Measurements from ENCODE around the gene TCF12.

TCF12 gene

GRCh38 chr15:56972426-56972825, 54.0 kb downstream of the TCF12 start:
- in situ Hi-C loops (cut with MboI; ENCODE audit: low sequenced_read_pairs, unreplicated experiment): no loop called here
- DNase-seq (ENCODE audit: low spot score): no peak
- TF ChIP-seq CTCF (IDR thresholded peaks at IDR 0.05; ENCODE audit: borderline replicate concordance, control extremely low read depth, extremely low read depth, insufficient read depth, missing control alignments): no peak

DNA sequence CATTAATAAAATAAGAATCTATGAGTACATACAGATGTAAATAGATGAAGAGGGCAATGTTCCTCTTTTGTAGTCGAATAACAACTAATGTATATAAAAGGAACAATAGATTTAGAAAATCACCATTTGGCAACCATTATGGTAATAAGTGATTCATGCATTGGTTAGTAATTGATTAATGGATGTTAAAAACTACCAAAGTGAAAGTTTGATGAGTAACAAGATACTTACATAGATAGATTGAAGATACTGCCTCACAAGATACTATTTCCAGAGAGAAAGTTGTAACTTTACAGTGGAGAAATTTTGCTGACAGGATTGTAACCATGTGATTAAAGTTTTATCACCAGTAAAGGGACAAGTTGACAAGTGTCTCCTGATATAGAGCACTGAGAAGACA, 55.0 kb downstream of the TCF12 start:
- in situ Hi-C loops (cut with MboI; ENCODE audit: low sequenced_read_pairs, unreplicated experiment): no loop called here
- TF ChIP-seq CTCF (IDR thresholded peaks at IDR 0.05; ENCODE audit: borderline replicate concordance, control extremely low read depth, extremely low read depth, insufficient read depth, missing control alignments): no peak
- no peak for DNase-seq (ENCODE audit: low spot score)

- no peak for TF ChIP-seq CTCF (IDR thresholded peaks at IDR 0.05; ENCODE audit: borderline replicate concordance, control extremely low read depth, extremely low read depth, insufficient read depth, missing control alignments)
- no peak for DNase-seq (ENCODE audit: low spot score)
- in situ Hi-C loops (cut with MboI; ENCODE audit: low sequenced_read_pairs, unreplicated experiment): no loop called here
Observed at GRCh38 chr15:56977232-56977631, 58.8 kb downstream of the TCF12 start.

GRCh38 chr15:56978898-56979662, 60.6 kb downstream of the TCF12 start:
- in situ Hi-C loops (cut with MboI; ENCODE audit: low sequenced_read_pairs, unreplicated experiment): no loop called here
- no peak for DNase-seq (ENCODE audit: low spot score)
- TF ChIP-seq CTCF (IDR thresholded peaks at IDR 0.05; ENCODE audit: borderline replicate concordance, control extremely low read depth, extremely low read depth, insufficient read depth, missing control alignments): no peak

- no peak for DNase-seq (ENCODE audit: low spot score)
- TF ChIP-seq CTCF (IDR thresholded peaks at IDR 0.05; ENCODE audit: borderline replicate concordance, control extremely low read depth, extremely low read depth, insufficient read depth, missing control alignments): no peak
- in situ Hi-C loops (cut with MboI; ENCODE audit: low sequenced_read_pairs, unreplicated experiment): no loop called here
Observed at GRCh38 chr15:56980473-56980872, 62.0 kb downstream of the TCF12 start.

- DNase-seq (ENCODE audit: low spot score): no peak
- in situ Hi-C loops (cut with MboI; ENCODE audit: low sequenced_read_pairs, unreplicated experiment): no loop called here
- no peak for TF ChIP-seq CTCF (IDR thresholded peaks at IDR 0.05; ENCODE audit: borderline replicate concordance, control extremely low read depth, extremely low read depth, insufficient read depth, missing control alignments)
Observed at GRCh38 chr15:56981160-56981559, 62.7 kb downstream of the TCF12 start.
